GM18507 (cell line): ENCODE data around the gene NOPCHAP1.
"Not testable (repeated sequence)": the region's sequence is repeated elsewhere in the genome, so short reads cannot be mapped to it uniquely, and the experiment has no call there.

Experiments used
- DNase-seq: peaks from one replicate; pipeline ENCODE4 v3.0.0; 2011; ENCODE audit warnings: low read depth; ENCODE audit not compliant: insufficient read length; ENCODE audit errors: extremely low spot score
- FAIRE-seq: peaks from 2 replicates; lab custom pipeline; 2011; peaks lifted over from hg19 to GRCh38; lab: Jason Lieb, UNC

Gene NOPCHAP1, protein sequence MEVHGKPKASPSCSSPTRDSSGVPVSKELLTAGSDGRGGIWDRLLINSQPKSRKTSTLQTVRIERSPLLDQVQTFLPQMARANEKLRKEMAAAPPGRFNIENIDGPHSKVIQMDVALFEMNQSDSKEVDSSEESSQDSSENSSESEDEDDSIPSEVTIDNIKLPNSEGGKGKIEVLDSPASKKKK

DNA sequence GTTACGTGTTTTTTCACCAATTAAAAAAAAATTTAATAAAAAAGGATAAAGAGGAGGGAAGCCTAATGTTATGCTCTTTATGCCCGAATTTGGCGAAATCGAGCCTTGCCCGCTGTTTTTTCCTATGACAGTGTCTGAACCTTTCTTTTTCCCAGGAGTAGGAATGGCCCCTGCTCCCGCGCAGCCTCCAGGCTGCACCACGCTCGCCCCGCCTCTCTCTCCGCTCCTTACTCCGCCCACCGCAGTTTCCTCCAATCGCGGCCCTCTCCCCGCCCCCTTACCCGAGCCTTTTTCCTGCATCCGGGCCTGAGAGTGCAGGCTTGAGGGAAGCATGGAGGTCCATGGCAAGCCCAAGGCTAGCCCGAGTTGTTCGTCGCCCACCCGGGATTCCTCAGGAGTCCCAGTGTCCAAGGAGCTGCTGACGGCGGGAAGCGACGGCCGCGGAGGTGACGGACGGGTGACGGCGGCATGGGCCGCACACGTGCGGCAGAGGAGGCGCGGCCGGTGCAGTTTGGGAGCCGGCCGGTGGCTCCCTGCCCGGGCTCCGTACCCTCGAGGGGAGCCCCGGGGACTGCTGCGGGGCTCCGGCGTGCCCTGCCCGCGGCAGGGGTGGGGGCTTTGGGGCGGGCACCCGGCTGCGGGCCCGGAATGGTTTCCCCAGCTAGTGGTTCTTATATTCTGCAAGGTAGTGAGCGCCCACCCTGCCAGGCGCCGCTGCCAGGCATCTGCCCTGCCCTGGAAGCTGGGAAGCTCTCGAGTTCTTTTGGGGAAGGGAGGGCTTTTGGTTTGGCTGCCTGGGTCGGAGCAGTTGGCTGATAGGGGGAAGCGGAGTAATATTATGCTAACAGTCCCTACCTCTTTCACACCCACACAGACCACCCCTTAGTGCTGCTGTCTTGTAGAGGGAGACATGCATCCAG, at the start of gene NOPCHAP1:
Gene NOPCHAP1 (plus strand): TSS at position 295 of the 920 bp plus-strand sequence. CDS start 37 bp downstream, at position 332.
- FAIRE-seq (peak; percentile 93), DNase-seq (peak; percentile 80)

DNA sequence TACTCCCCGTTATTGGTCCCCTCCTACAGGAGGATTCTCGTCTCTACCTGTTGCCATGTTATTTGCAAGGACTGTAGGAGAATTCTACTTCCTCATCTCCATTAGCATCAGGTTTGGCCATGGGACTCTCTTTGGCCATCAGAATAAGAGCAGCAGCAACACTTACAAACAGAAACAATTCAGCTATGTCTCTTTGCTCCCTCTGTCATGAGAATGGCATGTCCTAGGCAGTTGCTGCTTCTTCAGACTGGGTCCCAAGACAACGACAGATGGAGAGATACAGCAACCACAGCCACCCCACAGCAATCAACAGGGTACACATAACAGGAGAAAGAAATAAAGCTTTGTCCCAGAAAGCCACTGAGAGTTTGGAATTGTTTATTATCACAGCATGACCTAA, 47.7 kb upstream of the NOPCHAP1 start:
- DNase-seq (no peak), FAIRE-seq (no peak)

DNA sequence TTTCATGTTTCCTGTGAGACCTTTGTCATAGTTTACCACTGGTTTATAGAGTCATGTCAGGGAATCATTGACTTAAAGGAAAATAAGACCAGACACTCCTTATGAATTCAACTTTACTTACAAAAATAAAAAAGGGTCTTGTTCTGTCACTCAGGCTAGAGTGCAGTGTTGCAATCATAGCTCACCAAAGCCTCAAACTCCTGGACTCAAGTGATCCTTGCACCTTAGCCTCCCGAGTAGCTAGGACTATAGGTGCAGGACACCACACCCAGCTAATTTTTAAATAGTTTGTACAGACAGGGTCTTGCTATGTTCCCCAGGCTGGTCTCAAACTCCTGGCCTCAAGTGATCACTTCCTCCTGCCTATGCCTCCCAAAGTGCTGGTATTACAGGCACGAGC, 47.0 kb upstream of the NOPCHAP1 start:
- DNase-seq (no peak), FAIRE-seq (no peak)

DNA sequence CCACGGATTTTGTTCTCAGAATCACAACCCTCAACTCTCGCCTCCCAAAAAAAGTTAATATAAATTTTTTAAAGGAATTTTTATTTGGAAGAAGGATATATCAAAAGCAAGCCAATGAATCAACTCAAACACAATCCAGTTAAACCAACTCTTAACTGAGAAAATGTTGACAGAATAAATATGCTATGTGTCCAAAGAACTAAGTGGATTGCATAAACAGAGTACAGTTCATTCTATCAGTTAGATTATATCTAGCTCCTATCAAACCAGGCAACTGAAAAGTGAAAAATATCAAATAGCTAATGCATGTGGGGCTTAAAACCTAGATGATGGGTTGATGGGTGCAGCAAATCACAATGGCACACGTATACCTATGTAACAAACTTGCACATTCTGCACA, 44.7 kb upstream of the NOPCHAP1 start:
- DNase-seq (no peak), FAIRE-seq (no peak)

DNA sequence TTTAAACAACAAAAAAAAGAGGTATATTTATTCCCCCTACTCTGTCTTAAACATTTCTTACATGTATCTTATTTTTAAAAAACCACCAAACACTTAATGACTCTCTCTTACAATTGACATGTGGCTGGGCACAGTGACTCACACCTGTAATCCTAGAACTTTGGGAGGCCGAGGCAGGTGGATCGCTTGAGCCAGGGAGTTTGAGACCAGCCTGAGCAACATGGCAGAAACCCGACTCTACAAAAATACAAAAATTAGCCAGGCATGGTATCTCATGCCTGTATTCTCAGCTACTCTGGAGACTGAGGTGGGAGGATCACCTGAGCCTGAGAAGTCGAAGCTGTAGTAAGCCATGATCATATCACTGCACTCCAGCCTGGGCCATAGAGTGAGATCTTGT, 44.0 kb upstream of the NOPCHAP1 start:
- FAIRE-seq (no peak), DNase-seq (no peak)

DNA sequence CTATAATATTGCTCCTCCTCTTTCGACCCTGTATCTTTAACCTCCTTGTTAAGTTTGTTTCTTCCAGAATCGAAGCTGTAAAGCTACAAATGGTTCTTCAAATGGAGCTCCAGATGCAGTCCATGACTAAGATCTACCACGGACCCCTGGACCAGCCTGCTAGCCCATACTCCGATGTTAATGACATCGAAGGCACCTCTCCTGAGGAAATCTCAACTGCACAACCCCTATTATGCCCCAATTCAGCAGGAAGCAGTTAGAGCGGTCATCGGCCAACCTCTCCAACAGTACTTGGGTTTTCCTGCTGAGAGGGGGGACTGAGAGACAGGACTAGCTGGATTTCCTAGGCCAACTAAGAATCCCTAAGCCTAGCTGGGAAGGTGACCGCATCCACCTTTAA, 42.7 kb upstream of the NOPCHAP1 start:
- not testable (repeated sequence) for DNase-seq, FAIRE-seq

DNA sequence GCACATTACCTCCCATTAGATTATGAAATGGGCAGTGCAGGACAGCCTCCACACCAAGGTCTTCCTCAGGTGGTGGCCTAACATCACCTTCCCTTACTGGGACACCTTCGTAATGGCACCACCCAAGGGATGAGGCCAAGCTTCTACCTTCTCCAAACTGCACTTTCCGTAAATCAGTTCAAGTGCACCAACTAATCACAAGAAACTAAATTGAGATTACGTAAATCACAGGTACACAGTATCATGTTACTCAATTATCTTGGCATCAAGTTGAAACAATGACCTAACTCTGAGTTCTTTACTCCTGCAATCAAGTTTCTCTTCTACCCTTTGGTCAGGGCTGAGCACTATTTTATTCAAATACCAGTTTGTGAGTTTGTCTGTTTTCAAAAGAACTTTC, 41.9 kb upstream of the NOPCHAP1 start:
- FAIRE-seq (no peak), DNase-seq (no peak)

DNA sequence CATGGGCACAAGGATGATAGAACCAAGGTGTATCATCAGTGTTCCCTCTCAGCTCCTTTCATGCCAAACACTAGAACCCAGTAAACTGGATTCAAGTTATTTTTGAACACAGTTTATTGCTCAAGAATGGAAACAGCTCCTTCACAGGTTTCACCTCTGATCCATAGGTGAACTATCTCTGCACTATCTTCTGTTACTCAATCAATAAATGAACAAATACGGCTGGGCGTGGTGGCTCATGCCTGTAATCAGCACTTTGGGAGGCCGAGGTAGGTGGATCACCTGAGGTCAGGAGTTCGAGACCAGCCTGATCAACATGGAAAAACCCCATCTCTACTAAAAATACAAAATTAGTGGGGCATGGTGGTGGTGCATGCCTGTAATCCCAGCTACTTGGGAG, 37.4 kb upstream of the NOPCHAP1 start:
- DNase-seq, FAIRE-seq: not testable (repeated sequence)

DNA sequence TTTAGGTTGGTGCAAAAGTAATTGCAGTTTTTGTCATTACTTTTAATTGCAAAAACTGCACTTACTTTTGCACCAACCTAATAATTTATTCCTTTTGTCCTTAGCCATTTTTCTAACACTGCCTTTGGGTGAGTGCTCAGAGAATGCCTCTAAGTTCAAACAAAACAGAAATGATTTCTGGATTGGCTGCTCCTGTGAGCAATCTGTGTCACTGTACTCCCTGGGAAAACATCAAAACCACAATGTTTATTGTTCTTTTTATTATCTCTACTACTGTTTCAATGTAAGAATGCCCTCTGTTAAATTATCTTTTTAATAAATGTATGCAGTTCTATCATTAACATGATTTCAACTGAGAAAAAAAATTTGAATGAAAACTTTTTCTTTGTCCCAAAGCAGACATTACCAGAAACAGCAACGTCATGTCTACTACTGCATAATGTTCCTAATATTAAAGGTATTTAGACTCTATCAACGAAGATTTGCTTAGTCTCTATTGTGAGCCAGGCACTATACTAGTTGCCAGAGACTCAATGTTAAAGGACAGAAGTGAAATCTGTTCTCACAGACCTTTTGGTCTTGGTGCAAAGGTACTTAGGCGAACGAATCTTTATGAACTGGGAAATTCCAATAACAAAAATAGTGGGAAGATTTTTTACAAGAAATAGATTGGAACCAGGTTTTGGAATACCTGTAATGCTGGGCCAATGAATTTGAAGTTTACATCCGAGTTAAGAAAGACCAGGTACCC, 34.2 kb upstream of the NOPCHAP1 start:
- DNase-seq (no peak), FAIRE-seq (no peak)

DNA sequence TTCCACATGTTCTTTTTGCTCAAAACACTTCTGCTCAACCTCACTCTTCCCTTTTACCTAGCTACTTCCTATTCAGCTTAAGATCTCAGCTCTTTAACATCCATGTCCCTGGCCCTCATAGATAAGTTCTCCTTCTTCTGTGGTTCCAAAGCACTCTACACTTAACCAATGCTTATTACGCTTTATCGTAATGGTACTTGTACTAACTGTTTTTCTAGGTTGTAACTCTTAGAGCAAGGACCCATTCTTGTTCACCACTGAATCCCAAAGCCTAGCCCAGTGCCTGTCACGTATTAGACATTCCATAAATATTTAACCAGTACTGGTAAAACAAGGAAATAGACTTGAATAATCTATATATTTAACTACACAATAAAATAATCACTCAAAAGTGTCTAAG, 33.3 kb upstream of the NOPCHAP1 start:
- no peak for FAIRE-seq
- DNase-seq = no peak

DNA sequence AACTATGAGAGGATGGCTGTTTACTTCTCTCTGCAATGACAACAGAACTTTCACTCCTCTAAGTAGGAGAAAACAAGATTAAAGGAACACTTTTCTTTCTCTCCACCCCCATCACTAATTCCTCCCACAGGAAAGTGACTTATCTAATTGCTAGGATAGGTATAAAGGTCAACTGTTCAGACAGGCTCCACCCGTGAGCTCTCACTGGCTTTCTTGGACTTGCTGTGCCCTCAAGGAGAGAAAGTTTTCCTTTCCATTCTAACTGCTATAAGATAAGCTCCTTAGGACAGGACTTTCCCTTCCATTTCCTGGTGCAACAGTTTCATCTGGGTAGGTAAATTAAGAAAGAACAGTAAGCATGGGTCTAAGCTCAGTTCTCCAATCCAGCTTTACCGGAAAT, 32.8 kb upstream of the NOPCHAP1 start:
- FAIRE-seq = peak; percentile 46
- no peak for DNase-seq

DNA sequence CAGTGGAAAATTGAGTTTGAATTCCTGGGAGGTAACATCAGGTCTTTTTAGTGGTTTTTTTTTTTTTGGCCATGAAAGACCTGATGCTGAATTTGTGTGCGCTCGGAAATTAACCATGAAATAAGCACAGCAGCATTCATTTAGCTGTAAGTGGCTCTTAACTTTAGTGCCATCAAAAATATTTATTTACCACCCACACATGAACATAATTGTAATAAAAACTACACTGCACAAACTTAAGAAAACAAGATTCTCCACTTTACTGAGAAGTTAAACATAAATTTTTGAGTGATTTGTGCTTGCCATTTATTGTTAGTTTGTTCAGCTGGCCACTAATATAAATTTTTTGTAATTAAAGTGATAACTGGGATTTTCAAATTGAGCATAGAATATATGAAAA, 30.4 kb upstream of the NOPCHAP1 start:
- no peak for FAIRE-seq

DNA sequence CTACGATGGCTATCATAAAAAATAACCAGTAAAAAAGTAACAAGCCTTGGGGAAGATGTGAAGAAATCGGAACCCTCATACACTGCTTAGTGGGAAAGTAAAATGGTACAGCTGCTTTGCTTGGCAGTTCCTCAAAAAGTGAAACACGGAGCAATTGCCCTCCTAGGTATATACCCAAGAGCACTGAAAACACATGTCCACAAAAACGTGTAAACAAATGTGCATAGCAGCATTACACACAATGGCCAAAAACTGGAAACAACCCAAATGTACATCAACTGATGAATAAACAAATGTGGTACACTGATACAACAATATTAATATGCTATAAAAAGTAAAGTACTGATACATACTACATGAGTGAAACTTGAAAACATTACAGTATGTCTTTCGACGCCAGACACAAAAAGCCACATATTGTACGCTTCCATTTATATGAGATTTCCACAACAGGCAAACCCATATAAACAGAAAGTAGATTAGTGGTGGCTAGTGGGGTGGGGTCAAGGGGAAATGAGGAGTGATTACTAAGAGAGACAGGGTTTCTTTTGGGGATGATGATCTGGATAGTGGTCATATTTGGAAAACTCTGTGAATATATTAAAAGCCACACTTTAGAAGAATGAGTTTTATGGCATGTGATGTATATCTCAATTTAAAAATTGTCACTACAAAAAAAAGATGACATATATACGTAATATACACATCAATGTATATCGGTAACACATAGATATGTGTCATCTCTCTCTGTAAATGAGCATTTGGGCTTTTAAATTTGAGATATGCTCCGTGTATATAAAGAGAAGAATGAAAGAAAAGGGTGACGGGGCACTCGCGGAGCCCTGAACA, 29.0 kb upstream of the NOPCHAP1 start:
- DNase-seq = no peak
- FAIRE-seq = no peak

More for the DNA sequence above, 30.4 kb upstream of the NOPCHAP1 start:
- no peak for DNase-seq

DNA sequence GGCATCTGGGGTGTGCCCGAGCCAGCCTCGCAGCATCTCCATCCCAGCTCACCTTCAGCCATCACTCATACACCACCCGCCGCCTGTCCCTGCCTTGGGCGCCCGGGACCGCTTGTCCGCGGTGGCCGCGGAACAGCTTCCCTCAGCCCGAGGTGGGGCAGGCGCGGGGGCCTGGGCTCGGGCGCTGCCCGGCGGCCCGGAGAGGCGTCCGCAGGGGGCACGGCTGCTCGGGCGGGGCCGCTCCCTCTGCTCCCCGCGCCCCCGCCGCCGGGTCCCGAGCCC, 28.5 kb upstream of the NOPCHAP1 start:
- DNase-seq (peak; percentile 14), FAIRE-seq (no peak)

DNA sequence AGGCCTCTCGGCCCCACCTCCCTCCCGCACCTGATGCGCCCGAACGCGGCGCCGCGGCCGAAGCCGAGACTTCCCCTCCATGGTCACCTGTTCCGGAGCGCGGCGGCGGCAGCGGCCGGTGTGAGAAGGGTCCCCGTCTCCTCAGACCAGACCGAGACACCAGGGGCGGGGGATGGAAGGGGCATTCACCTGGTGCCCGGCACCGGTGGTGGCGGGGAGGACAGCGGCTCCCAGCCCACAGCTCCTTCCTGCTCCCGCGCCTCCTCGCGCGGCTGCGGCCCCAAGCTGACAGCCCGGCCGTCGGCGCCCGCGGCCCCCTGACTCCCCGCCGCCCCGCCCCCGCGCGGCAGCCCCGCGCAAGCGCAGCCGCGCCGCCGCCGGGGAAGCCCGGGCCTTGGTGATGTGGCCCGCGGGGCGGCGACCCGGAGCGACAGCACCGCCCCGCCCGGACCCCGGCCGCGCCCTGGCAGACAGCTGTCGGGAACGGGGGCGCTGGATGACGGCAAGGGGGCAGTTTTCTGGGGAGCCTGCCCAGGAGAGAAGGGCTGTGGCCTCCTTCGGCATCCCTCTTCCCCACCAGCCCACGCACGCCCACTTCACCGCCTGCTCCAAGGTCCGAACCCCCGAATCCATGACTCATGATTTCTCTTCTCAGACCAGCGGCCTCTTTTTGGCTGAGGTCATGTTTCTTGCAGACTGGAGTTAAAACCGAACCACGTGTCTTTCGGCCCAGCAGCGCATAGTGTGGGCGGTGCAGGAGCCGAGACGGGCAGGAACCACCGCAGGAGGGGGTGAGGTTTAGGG, 27.9 kb upstream of the NOPCHAP1 start, which contains the start of gene SLC41A2:
Gene SLC41A2 (minus strand): TSS at position 290 of the 804 bp plus-strand sequence. CDS start 29,763 bp downstream, outside the sequence.
- DNase-seq = peak; percentile 81
- peak; percentile 86 for FAIRE-seq

DNA sequence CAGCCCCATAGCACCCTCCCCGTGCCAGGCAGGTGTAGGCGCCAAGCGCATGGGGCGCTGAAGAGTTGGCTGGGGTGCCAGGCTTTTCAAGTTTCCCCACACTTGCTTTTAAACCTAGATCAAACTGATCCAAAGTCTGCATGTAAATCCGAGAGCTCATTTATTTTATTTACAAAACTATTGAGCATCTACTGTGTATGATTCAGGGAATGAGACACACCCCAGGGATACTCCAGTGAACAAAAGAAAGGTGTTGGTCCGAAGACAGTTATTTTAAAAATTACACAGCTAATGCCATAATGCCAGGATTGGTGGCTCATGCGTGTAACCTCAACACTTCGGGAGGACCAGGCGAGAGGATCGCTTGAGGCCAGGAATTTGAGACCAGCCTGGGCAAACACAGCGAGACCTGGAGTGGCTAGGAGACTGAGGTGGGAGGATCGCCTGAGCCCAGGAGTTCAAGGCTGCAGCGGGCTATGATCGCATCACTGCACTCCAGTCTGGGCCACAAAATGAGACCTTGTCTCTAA, 27.2 kb upstream of the NOPCHAP1 start:
- no peak for DNase-seq
- FAIRE-seq = peak; percentile 24

DNA sequence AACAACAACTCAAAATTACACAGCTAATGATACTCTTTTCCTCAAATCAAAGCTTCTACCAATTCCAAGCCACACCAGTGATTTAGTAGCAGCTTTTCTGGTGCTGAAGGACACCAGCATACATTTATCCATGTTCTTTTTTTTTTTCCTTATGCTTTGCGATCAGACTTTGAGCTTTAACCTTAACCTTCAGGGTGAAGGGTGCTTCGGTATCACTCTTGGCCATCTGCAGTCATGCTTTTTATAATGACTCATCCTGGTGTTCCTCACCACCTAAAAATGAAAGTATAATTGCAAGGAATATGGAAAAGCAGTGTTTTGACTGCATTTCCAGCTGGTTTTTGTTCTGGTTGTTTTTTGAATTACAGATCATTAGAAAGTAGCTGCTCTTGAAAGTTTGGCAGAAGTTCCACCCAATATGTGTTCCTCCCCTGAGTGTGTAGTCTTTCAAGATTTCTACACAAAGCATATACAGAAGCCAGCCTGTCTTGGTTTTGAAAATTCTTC, 26.7 kb upstream of the NOPCHAP1 start:
- FAIRE-seq (no peak), DNase-seq (no peak)

DNA sequence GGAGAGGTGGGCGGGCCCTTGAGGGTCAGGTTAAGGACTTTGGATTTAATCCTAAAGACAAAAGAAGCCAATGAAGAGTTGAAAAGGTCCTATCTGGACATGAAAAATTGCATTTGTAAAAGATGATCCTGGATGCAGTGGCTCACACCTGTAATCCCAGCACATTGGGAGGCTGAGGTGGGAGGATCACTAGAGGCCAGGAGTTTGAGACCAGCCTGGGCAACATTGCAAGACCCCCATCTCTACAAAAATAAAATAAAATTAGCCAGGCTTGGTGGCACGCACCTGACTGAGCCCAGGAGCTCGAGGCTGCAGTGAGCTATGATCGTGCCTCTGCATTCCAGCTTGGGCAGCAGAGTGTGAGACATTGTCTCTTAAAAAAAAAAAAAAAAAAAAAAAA, 25.7 kb upstream of the NOPCHAP1 start:
- DNase-seq (no peak), FAIRE-seq (no peak)
